K562 (cell line): Measurements from ENCODE around the gene AMZ1. TPM values are rescaled to one million over a fixed set of nuclear protein-coding genes. Genes with fewer than 3 reads are reported as not detected.

ENCODE experiments used
- GABPB1 ChIP-seq: sonication (generic); formaldehyde crosslinking; IDR thresholded peaks from 2 replicates; pipeline ENCODE4 v1.8.0; 2022; ENCODE audit warnings: mild to moderate bottlenecking, missing genetic modification reagents
- HNRNPL ChIP-seq: fragments of 200-400 bp; formaldehyde crosslinking; IDR thresholded peaks from 2 replicates; pipeline ENCODE4 v1.6.1; 2017; ENCODE audit warnings: low read depth, mild to moderate bottlenecking, low read length
- KLF16 ChIP-seq: IDR thresholded peaks from 2 replicates; pipeline ENCODE4 v1.6.1; 2016; ENCODE audit warnings: antibody characterized with exemption
- MYC ChIP-seq, 2 experiments: fragments of 250-450 bp in 1 of 2; sonication (Bioruptor Pico) in 1 of 2; IDR thresholded peaks; 2 replicates each; pipeline versions ENCODE4 v1.5.1 to v1.6.1; 2012 to 2021; ENCODE audit warnings: low read depth in 2 of 2, borderline replicate concordance in 1 of 2, improper control_type of control experiment in 1 of 2, low read length in 1 of 2, mild to moderate bottlenecking in 1 of 2, moderate library complexity in 1 of 2
- POLR2G ChIP-seq: fragments of 200-400 bp; formaldehyde crosslinking; IDR thresholded peaks from 2 replicates; pipeline ENCODE4 v1.6.1; 2017; ENCODE audit warnings: low read depth, mild to moderate bottlenecking, antibody characterized with exemption, low read length, moderate library complexity
- RAD51 ChIP-seq: fragments of 450-650 bp; IDR thresholded peaks from 2 replicates; pipeline ENCODE4 v1.7.1; 2016; ENCODE audit warnings: low read depth, mild to moderate bottlenecking, borderline replicate concordance
- STAT6 ChIP-seq: sonication (generic); formaldehyde crosslinking; IDR thresholded peaks from 2 replicates; pipeline ENCODE4 v1.8.1; 2023; ENCODE audit warnings: mild to moderate bottlenecking, missing genetic modification reagents
- TAF7 ChIP-seq: fragments of 450-650 bp; IDR thresholded peaks from 2 replicates; pipeline ENCODE4 v1.6.1; 2016; ENCODE audit warnings: missing genetic modification characterization, missing compliant biosample characterization
- polyA plus RNA-seq, 8 experiments: library from polyadenylated mRNA; depleted of rRNA in 4 of 8; stranded (reverse) in 5 of 8; unstranded in 3 of 8; fragments of >200 nt; fragmentation: Nextera tagmentation in 2 of 8; fragmentation: Illumina TruSeq in 1 of 8; extraction: Ambion mirVana in 2 of 8; extraction: Trizol in 1 of 8; gene quantifications; 2 replicates each; pipeline versions ENCODE4 v1.2.1 to v1.2.3, GENCODE V29; 2011 to 2014; ENCODE audit warnings: inconsistent platforms in 1 of 8, missing spikeins in 1 of 8
- total RNA-seq, 7 experiments: library from RNA; depleted of rRNA in 6 of 7; stranded (reverse); fragments of >200 nt in 6 of 7; fragmentation: Illumina TruSeq in 2 of 7; extraction: Trizol in 2 of 7; gene quantifications; 2 replicates each; pipeline versions ENCODE4 v1.2.1 to v1.2.3, GENCODE V29; 2011 to 2021; ENCODE audit warnings: low replicate concordance in 1 of 7

The AMZ1 gene
- total and polyA plus RNA-seq, 9 of the 15 experiments (the other 6 are each of a cell fraction or from before 2014, with no cell fraction given), result not detected

- TF ChIP-seq MYC (IDR thresholded peaks at IDR 0.05; ENCODE audit: low read depth, low read length) (peak; percentile 38; the same call in 1 of the 2 replicates), MYC (CRISPR knock-in tag; IDR thresholded peaks at IDR 0.05; ENCODE audit: borderline replicate concordance, low read depth) (no peak), STAT6 (CRISPR knock-in tag) (no peak), GABPB1 (CRISPR knock-in tag) (peak; percentile 58), POLR2G (peak; percentile 42), TAF7 (no peak), RAD51 (peak; percentile 78), HNRNPL (peak; percentile 33; the same call in 1 of the 2 replicates), KLF16 (0 out of 2 replicates have a peak, but pooled peaks have one; percentile 37)
These were observed 21.7 kb downstream of the AMZ1 start (continued) for GRCh38 chr7:2709553-2710285.
